ENCODE data around the gene PPP6R3.

- TF ChIP-seq CTCF (IDR thresholded peaks at IDR 0.05) (no peak), SIN3A (IDR thresholded peaks at IDR 0.05; ENCODE audit: borderline replicate concordance, insufficient read depth, low read depth, low read length) (no peak)
Observed at GRCh38 chr11:68649851-68650555, 189.5 kb downstream of the PPP6R3 start.

All from Panc1 (cell line).